ENCODE measurements around the gene METTL8.
"Not testable (repeated sequence)": the region's sequence is repeated elsewhere in the genome, so short reads cannot be mapped to it uniquely, and the experiment has no call there.

METTL8 gene

DNA sequence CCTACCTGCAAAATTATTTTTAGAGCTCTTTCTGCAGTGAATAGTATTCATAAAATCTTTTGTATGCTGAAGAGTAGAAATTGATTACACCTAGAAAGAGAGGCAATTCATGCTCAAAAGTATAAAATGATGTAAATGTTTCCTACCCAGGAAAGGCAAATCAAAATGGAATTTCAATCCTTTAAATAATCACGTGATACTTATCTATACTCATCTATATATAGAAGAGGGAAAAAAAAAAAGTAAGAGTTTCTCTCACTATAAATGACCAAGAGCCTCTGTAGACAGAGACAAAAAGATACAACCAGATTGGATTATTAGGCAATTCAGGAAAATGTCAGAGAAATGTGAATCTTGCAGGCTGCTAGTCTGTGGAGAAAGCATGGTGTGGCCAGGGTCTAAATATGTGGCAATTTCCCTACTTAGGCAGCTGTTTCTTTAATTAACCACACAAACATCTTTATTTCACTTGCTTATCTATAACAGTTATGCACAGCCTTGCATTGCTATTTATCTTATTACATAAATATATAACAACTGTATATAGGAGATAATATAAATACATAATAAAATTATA lies 39.5 kb downstream of the METTL8 start:
- DNase-seq, result no peak

DNA sequence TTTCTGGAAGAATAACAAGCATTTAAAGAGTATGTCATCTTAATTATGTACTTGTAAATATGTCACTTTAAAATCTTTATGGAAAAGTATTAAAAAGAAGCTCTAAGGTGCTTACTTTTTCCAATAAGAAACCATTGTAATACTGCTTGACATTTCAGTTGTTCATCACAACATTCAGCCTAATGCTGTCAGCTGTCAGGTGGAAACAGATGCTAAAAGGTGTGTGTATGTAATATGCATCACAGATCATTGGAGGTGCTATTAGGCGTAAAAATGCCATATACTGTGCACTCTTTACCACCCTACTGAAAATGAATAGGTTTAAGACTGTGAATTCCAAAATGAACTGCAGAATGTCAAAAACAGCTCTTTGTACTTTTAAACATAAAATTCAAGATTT lies 40.3 kb downstream of the METTL8 start:
- no peak for DNase-seq

DNA sequence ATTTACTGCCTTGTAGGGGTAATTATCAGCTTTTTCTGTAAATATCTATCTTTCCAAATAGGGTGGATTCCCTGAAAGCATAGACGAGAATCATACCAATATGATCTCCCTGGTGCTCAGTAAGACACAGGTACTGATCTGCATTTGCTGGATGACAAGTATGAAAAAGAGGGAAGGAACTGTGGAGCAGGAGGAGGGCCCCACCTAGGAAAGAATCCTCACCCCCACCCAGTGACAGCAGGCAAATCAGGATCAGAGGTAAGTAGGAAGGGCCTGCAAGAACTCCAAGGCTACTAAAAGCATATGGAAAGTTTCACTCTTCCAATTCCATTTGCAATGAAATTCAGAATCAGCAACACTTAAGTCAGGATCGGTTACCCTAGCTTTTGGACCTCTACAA lies 42.3 kb downstream of the METTL8 start:
- DNase-seq, result no peak

DNA sequence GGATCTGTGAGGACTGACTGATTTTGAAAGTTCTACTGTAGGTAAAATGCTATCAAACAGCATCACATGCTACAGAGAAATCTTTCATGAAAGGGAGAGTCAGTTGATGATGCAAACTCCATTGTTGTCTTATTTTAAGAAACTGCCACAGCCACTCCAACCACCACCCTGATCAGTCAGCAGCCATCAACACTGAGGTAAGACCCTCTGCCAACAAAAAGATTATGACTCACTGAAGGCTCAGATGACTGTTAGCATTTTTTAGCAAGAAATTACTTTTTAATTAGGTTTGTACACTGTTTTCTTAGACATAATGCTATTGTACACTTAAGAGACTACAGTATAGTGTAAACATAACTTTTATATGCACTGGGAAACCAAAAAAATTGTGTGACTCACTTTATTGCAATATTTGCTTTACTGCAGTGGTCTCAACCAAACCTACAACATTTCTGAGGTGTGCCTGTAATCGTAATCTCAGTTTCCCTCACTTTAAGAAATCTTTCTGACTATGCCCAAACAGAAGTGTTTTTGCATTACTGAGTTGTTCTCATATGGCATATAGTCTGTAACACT lies 42.8 kb downstream of the METTL8 start:
- DNase-seq, result peak; percentile 7

DNA sequence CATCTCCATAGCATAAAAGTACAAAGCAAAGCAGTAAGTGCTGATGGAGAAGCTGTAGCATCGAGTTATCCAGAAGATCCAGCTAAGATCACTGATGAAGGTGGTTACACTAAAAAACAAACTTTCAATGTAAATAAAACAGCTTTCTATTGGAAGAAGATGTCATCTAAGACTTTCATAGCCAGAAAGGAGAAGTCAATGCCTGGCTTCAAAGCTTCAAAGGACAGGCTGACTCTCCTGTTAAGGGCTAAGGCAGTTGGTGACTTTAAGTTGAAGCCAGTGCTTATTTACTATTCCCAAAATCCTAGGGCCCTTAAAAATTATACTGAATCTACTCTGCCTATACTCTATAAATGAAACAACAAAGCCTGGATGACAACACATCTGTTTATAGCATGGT lies 44.0 kb downstream of the METTL8 start:
- no peak for DNase-seq

DNA sequence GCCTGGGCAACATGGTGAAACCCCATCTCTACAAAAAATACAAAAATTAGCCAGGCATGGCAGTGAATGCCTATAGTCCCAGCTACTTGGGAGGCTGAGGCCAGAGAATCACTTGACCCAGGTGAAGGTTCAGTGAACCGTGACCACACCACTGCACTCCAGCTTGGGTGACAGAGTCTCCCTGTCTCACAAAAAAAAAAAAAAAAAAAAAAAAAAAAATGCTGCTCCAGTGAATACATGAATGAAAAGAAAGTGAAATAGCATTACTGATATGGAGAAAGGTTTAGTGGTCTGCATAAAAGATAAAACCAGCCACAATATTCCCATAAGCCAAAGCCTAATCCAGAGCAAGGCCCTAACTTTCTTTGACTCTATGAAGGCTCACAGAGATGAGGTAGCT lies 44.5 kb downstream of the METTL8 start:
- no peak for DNase-seq

DNA sequence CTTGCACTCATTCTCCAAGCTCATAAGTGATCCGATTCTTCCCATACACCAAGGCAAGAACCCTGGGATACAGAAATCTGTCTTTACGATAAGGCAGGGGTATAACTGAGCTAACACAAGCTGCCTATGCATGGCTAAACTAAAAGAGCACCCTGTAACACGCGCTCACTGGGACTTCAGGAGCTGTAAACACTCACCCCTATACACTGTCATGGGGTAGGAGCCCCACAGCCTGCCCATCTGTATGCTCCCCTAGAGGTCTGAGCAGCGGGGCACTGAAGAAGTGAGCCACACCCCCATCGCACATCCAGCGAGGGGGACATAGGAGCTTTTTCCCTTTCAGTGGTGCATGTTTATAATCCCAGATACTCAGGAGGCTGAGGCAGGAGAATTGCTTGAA lies 46.7 kb downstream of the METTL8 start:
- no peak for DNase-seq

DNA sequence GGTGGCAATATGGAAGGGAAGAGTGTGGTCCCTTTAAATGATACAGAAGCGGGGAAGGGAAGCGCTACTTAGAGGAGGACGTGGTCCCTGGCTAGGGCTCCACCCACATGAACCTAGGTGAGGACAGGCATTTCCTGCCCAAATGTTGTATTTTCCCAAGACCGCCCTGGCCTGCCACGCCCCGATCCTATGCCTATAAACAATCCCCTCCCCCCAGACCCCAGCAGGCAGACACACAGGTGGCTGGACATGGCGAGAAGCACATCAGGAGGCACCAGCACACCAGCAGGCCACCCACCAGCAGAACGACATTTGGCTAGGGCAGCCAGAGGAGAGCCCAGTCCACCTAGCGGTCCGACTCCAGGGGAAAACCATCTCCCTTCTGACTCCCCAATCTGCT lies 47.2 kb downstream of the METTL8 start:
- DNase-seq, result no peak

DNA sequence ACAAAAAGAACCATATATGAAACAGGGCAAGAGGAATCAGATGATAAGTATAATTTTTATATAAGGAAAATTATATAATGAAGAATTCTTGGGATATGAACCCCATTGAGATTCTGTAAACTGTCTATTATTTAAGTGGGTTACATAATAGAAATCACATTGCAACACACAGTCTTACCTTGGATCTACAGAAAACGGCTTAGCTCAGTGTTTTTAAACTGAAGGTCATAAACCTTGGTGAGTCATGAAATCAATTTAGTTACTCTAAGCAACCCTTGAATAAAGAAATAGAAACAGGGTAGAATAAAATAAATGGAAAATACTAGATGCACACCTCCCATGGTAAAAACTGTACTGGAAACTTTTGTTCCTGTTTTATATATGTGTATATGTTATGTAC lies 50.7 kb downstream of the METTL8 start:
- no peak for DNase-seq

DNA sequence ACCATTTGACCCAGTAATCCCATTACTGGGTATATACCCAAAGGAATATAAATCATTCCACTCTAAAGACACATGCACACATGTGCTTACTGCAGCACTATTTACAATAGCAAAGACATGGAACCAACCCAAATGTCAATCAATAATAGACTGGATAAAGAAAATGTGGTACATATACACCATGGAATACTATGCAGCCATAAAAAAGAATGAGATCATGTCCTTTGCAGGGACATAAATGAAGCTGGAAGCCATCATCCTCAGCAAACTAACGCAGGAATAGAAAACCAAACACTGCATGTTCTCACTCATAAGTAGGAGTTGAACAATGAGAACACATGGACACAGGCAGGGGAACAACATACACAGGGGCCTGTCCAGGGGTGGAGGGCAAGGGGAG lies 51.6 kb downstream of the METTL8 start:
- DNase-seq, result not testable (repeated sequence)

DNA sequence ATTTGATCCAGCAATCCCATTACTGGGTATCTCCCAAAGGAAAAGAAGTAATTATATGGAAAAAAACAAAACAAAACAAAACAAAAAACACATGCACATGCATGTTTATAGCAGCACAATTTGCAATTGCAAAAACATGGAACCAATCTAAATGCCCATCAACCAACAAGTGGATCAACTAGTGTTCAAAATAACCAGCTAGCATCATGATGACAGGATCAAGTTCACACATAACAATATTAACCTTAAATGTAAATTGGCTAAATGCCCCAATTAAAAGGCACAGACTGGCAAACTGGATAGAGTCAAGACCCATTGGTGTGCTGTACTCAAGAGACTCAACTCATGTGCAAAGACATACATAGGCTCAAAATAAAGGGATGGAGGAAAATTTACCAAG lies 55.9 kb downstream of the METTL8 start:
- DNase-seq, result not testable (repeated sequence)

DNA sequence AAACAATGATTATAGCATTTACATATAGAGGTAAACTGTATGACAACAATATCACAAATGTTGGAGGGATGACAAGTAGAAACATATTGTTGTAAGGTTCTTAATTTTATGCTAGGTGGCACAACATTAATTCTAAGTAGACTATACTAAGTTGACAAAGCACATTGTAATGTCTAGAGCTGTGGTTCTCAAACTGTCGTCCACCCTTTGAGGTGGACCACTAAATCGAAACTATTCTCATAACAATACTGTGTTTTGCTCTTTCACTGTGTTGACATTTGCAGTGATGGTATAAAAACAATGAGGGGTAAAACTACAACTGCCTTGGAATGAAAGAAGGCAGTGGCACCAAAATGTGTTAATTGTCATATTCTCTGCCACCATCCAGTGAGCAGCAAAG lies 66.1 kb downstream of the METTL8 start:
- no peak for DNase-seq

DNA sequence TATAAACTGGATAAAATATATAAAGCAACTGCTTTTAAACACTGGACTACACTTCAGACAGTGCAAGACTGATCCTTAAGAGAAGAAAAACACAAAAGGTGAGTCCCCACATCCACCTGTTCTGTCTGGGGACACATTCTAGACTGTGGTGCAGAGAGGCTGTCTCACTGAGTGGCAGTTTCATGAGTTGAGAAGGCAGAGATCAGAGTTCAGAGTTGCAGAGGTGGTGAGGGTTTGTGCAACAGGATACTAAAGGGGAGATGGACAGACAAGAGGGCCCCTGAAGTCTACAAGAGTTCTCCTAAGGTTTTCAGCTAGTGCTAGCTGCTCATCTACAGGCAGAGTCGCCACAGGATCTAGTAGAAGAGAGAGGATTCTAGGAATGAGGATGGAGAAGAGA lies 68.0 kb downstream of the METTL8 start:
- DNase-seq, result no peak

DNA sequence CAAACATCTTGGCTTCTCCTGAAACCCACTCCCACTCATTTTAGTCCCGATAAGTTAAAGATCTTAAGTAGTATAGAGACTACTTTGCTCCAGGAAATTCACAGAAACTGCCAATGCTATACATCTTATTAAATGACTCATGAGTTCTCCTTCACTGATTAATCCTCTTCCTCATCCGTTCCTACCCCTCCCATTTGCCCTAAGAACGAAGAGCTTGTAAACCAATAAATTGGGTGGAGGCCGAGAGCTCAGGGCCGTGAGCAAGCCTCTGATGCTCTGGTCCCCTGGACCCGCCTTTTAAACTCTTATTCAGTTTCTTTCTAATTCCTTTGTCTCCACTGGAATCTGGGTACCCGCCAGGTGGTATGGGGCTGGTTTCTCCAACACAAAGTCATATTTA lies 68.6 kb downstream of the METTL8 start:
- DNase-seq, result no peak

DNA sequence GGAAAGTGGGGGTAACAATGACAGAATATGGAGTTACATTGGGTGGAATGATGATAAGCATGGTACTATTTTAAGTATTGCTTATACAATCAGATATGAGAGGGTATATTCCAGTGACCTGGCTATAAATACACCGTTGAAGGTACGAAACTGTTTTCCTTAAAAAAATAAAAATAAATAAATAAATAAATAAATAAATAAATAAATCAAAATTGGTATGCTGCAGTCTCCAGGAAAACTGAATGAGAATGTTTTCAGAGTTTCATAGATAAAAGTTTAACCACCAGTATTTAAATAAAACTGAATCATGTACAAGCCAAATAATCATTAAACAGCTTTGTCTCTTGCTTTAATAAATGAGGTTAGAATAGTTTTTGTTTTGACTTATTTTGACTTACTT lies 71.4 kb downstream of the METTL8 start:
- no peak for DNase-seq

DNA sequence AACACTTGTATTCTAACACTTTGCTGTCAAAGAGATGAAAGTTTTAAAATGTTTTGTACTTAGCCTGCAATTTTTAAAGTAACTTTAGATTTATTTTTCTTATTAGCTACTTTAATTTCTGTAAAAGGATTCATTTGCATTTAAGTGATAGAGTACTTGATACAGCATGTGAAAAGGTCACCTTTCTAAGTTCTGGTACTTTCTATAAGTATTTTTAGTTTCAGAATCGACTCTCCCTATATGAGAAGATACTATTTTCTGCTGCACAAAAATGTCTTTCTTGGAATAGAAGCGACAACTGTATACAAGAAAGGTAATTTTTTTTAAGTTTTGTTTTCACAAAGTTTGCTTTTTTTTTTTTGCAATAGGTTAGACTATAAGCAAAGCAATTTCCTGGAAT lies 72.9 kb downstream of the METTL8 start:
- DNase-seq, result no peak

DNA sequence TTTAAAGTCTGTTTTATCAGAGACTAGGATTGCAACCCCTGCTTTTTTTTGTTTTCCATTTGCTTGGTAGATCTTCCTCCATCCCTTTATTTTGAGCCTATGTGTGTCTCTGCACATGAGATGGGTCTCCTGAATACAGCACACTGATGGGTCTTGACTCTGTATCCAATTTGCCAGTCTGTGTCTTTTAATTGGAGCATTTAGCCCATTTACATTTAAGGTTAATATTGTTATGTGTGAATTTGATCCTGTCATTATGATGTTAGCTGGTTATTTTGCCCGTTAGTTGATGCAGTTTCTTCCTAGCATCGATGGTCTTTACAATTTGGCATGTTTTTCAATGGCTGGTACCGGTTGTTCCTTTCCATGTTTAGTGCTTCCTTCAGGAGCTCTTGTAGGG lies 80.0 kb downstream of the METTL8 start:
- DNase-seq, result not testable (repeated sequence)

DNA sequence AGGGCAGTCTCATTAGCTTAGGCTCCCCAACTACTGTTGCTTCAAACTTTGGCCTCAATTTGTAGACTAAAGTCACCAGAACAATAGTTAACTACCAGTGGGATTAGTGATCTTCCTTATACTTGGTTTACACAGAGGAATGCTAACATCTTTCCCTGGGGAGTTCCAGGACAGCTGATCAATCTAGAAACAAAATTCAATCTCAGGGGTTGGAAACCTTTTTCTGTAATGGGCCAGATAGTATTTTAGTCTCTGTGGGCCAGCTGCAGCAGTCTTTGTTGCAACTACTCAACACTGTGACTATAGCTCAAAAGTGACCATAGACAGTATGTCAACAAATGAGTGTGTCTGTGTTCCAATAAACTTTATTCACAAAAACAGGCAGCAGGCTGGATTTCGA lies 85.7 kb downstream of the METTL8 start:
- DNase-seq, result no peak

DNA sequence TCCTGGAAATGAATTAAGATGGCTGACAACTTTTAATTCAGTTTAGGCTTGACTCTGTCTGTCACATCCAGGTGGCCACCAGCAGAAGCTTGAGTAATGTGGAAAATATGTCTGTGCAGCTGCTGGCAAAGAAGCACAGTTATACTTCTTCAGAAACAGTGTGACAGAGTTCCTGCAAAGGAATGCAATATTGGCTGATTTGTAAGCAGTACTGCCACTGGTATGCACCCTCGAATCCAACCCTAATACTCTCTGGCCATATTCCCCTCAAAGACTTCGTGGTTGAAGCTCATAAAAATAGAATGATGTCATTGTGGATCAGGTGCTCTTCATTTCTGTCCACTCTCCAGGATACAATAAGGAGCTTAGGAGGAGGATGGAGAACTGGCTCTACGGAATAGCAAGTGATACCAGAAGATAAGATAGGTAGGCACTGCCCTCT lies 86.2 kb downstream of the METTL8 start:
- DNase-seq, result no peak

DNA sequence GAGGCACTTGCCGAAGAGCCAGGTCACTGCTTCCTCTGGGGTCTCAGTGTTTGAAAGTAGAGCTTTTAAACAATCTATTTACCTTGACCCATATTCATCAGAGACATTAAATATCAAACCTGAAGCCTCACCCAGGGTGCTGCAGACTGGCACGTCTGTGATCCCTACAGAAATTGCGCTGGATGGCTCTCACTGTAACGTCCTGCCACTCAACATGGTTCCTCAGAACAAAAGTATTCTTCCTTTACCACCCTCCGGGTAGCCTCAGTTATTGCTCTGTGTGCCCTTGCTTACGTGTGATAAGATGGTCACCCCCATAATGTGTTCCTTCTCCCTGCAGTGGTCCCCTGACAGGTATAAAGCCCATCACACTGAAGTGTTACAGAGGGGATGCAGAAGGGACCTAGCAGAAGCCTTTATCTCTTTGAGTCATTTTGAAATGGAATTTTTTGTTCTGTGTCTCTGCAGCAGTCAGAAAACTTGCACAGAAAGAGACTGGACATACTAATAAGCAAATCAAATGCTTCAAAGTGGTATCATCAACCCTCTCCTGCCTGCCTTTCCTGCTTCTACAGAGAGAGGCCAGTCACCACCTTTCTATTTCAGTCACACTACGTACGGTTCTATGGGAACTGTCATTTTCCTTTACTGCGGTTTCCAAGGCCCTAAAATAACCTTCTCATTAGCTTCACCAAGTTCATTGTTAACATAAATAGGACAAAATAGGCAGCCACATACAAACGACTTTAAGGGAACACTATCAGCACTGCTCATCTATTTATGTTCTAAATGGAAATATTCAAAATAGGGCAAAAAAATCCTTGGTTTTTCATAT lies 86.8 kb downstream of the METTL8 start:
- DNase-seq, result no peak

DNA sequence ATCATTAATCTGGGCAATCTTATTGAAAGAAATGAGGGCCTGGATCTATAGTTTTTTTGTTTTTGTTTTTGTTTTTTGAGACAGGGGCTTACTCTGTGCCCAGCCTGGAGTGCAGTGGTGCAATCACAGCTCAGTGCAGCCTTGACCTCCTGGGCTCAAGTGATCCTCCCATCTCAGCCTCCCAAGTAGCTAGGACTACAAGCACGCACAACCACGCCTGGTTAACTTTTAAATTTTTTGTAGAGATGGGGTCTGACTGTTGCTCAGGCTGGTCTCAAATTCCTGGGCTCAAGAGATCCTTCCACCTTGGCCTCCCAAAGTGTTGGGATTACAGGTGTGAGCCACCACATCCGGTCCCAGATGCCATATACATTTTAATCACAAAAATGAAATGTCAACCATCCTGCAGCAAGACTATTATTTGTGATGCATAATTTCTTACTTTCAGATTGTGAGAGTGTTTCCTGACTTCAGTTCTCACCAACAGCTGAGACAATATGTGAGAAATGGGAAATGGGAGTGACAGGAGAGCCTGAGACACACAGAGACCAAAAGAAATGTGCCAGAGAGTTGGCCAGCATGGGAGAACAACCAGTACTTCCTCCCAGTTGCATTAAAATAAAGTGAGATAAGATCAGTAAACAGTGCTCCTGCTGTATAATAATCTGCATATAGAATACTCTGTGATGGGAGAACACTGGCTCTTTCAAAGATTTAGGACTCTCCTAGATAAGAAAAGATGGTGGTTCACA lies 87.6 kb downstream of the METTL8 start:
- DNase-seq, result no peak

DNA sequence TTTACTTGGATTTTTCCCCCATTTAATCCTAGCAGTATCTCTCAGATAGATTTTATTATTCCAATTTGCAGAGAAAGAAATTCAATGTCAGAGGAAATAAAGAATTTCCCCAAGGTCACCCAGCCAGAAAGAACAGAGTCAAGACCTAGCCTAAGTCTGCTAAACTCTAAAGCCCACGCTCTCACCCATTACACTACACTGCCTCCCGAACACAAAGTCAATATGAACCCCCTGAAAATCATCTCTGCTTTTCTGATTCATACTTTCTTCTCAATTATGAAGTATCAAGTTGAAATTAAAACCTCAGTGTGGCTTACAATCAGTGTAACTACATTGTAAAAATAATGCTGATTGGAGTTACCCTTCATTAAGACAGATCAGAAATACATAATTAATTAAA lies 89.6 kb downstream of the METTL8 start:
- no peak for DNase-seq

DNA sequence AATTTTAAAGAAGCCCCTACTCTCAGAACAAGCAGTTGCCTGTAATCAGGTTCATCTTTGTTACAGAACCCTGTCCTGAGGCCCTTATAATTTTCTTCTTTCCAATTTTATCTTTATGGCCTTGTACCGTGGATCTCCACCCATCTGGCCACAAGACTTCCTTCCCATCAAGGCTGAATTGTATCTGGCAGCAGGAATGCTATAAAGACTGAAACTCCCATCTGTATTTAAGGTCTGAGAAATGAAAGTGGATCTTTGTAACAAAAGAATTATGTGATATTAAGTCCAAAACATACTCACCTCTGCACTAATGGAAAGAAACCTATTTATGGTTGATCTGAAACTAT lies 91.8 kb downstream of the METTL8 start:
- no peak for DNase-seq

Measured in activated naive CD4-positive, alpha-beta T cell treated with Interleukin-2 at 50 U/mL for 16 hours (primary cell).